Adrenal gland (tissue), 12 donors: ENCODE measurements around the gene C10orf120. TPM values are rescaled to one million over a fixed set of nuclear protein-coding genes. Genes with fewer than 3 reads are reported as not detected.

Experiments
- DNase-seq, 7 donors: peaks; one replicate each; pipeline ENCODE4 v3.0.0-alpha.2; 2019 to 2020
- H3K27ac ChIP-seq, 5 donors: fragments of 200-600 bp; sonication (generic) in 4 of 5; 1 replicate in 3 of 5; 2 replicates in 2 of 5; pipeline versions ENCODE4 v1.5.1 to v1.8.0; 2016 to 2020; ENCODE audit warnings: mild to moderate bottlenecking in 1 of 5
- H3K27me3 ChIP-seq: fragments of 200-600 bp; 2 replicates; pipeline ENCODE4 v1.8.0; 2021
- H3K36me3 ChIP-seq, 2 donors: fragments of 200-600 bp; replicated peaks in 1 of 2; 1 replicate in 1 of 2; 2 replicates in 1 of 2; pipeline versions ENCODE4 v1.5.1 to v1.8.0; 2018 to 2022
- H3K4me1 ChIP-seq, 2 donors: fragments of 200-600 bp; replicated peaks in 1 of 2; 1 replicate in 1 of 2; 2 replicates in 1 of 2; pipeline versions ENCODE4 v1.5.1 to v1.8.0; 2018 to 2021
- H3K4me3 ChIP-seq, 4 donors: fragments of 200-600 bp; sonication (generic) in 3 of 4; one replicate each; pipeline ENCODE4 v1.5.1; 2016 to 2018
- H3K9me3 ChIP-seq, 3 donors: fragments of 200-600 bp; sonication (generic) in 1 of 3; replicated peaks in 1 of 3; 1 replicate in 2 of 3; 2 replicates in 1 of 3; pipeline versions ENCODE4 v1.5.1 to v1.8.0; 2016 to 2021
- POLR2A ChIP-seq, 2 donors: fragments of 450-650 bp; IDR thresholded peaks; one replicate each; pipeline ENCODE4 v1.6.1; 2017; ENCODE audit warnings: antibody characterized with exemption in 2 of 2, mild to moderate bottlenecking in 2 of 2, moderate library complexity in 1 of 2
- WGBS, 4 donors: extraction: QIAGEN DNeasy Blood & Tissue Kit in 2 of 4; methylation state at CpG; one replicate each; pipeline versions ENCODE4 v1.1.5 to v1.1.7; 2013 to 2017; 5-methylcytosine and 5-hydroxymethylcytosine counted together
- intact Hi-C, 2 donors: fragments of 100-400 bp; cut with DNase I; formaldehyde crosslinking; loops; one replicate each; pipeline versions ENCODE4 v1.14.1 to v1.15.0; 2022 to 2023
- polyA plus RNA-seq, 3 donors: library from polyadenylated mRNA; stranded (reverse); fragments of 200-250 nt in 2 of 3; fragments of 350-450 nt in 1 of 3; fragmentation: Illumina TruSeq in 1 of 3; extraction: RNeasy Lipid Tissue Mini Kit (QIAGEN cat#74804) in 1 of 3; gene quantifications; one replicate each; pipeline ENCODE4 v1.2.3, GENCODE V29; 2013 to 2014
- total RNA-seq, 9 donors: library from RNA; depleted of rRNA in 4 of 9; stranded (reverse); fragments of >200 nt in 4 of 9; fragments of 120-200 nt in 1 of 9; fragmentation: NEBNext Ultra II Directional in 1 of 9; extraction: Animal tissue kit (Norgen Biotek cat#: 25700) in 1 of 9; gene quantifications; one replicate each; pipeline versions ENCODE4 v1.1.0 to v1.2.4, GENCODE V29; 2013 to 2023
- TF ChIP-seq, protein P1 (sequence below), 6 experiments: fragments of 450-650 bp in 4 of 6; fragments of 200-600 bp in 2 of 6; sonication (generic) in 1 of 6; IDR thresholded peaks; 1 replicate in 5 of 6; 2 replicates in 1 of 6; pipeline versions ENCODE4 v1.5.1 to v1.8.0; 2016 to 2021; ENCODE audit warnings: antibody characterized with exemption in 6 of 6, mild to moderate bottlenecking in 2 of 6, moderate library complexity in 1 of 6
- donor health status: healthy with polysubstance abuse.
- donor health status: Bipolar disorder and iron deficiency.
- donor health status: DM: yes; HTN: yes; CAD: no.
- donor health status: DM: no; HTN: no; CAD: no.
- donor health status: DM: no; HTN: no; CAD: no.
- donor health status: DM: yes; HTN: yes; CAD: no.

The C10orf120 gene
- total and polyA plus RNA-seq, 12 donors = not detected

DNA sequence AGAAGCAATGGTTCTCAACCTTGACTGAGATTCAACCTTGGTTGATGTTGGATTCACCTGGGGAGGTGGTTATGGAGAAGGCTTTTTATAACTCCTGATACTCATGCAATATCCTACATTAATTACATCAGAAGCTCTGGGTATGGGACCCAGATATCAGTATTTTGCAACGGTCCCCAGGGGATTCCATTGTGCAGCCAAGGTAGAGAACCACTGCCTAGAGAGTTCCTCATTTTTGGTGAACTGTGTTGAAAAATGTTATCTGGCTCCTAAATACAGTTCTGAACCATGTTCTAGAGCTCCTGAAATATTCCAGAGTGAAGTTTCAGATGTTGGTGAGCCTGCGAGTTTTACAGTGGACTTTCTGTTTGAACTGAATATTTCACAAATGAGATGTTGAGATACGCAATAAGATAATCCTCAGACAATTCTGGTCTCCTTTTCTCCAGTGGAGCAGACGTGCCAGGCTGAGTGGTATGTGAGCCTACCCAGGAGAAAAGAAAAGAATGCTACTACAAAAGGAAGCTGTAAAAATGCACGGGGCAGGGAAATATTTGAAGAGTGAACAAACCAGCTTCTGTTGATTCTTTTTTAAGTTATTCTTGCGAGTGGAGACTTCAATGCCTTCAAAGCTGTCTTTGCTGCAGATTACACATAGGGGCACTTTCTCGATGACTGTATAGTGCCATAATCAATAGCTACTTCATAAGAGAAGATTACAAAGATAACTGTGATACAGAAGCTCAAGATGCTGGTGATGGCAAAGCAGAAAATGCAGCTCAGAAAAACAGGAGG is 13.6 kb upstream of the C10orf120 start:
- Histone ChIP-seq H3K4me1 (no peaks in the 10 kb centered on the region), H3K9me3 (no peaks in the 10 kb centered on the region), H3K4me3 (no peak overlapping the region), H3K36me3 (no peaks in the 10 kb centered on the region), H3K27me3 (peaks cover 17% of the 10 kb centered on the region), H3K27ac (no peak overlapping the region)
- 62 to 69% (median 66%) methylated on average over 7 of the region's 7 CpGs for WGBS, 4 donors
- no peak for DNase-seq
- TF ChIP-seq, protein P1, sequence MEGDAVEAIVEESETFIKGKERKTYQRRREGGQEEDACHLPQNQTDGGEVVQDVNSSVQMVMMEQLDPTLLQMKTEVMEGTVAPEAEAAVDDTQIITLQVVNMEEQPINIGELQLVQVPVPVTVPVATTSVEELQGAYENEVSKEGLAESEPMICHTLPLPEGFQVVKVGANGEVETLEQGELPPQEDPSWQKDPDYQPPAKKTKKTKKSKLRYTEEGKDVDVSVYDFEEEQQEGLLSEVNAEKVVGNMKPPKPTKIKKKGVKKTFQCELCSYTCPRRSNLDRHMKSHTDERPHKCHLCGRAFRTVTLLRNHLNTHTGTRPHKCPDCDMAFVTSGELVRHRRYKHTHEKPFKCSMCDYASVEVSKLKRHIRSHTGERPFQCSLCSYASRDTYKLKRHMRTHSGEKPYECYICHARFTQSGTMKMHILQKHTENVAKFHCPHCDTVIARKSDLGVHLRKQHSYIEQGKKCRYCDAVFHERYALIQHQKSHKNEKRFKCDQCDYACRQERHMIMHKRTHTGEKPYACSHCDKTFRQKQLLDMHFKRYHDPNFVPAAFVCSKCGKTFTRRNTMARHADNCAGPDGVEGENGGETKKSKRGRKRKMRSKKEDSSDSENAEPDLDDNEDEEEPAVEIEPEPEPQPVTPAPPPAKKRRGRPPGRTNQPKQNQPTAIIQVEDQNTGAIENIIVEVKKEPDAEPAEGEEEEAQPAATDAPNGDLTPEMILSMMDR (IDR thresholded peaks at IDR 0.05) = no peak
- TF ChIP-seq POLR2A (IDR thresholded peaks at IDR 0.05) = no peak
- intact Hi-C loops = no loop called here

DNA sequence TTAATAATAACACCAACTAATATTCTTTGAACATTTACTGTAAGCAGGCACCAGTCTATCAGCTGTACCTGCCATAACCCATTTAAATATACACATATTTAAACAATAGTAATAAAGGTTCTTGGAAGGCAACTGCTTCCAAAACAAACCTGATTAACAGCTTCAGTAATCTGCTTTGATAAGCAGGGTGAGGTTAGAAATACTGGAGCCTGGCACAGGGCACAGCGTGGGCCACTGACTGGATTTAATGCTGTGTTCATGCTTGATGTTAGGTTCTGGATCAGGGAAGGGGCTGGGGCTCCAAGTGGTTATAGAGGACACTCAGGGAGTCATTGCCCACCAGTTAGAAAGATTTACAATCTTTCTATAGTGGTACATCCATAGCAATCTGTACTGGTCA is 10.9 kb upstream of the C10orf120 start:
- intact Hi-C loops = no loop called here
- H3K4me1 ChIP-seq = no peaks in the 10 kb centered on the region
- 75 to 100% (median 82%) methylated on average over 1 of the region's 1 CpG for WGBS, 4 donors
- peaks cover 17% of the 10 kb centered on the region for H3K27me3 ChIP-seq
- no peak overlapping the region for H3K4me3 ChIP-seq
- no peak for DNase-seq
- no peaks in the 10 kb centered on the region for H3K36me3 ChIP-seq
- H3K27ac ChIP-seq = no peak overlapping the region
- no peaks in the 10 kb centered on the region for H3K9me3 ChIP-seq
- TF ChIP-seq POLR2A (IDR thresholded peaks at IDR 0.05) = no peak
- TF ChIP-seq, protein P1 (IDR thresholded peaks at IDR 0.05) = no peak

DNA sequence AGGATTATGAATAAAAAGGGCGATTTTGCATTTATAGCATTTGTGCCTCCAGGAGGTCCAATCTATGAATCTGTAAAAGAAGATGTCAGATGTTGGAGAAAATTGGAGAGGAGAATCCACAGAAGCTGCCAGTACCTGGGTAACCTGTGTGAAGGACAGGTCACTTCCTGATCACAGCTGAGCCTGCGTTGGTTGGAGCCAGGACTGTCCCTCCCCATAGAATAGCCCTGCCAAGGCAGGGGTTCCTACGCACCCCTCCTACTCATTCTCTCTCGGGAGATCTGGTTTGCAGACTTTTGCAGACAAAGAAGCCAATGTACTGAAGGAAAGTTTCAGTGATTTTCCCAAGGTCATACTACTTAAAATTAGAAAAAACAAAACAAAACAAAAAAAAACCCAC is 10.3 kb upstream of the C10orf120 start:
- H3K27me3 ChIP-seq = peaks cover 12% of the 10 kb centered on the region
- H3K36me3 ChIP-seq = no peaks in the 10 kb centered on the region
- no peak for DNase-seq
- 38 to 46% (median 42%) methylated on average over 4 of the region's 4 CpGs for WGBS, 4 donors
- no peak overlapping the region for H3K4me3 ChIP-seq
- TF ChIP-seq, protein P1 (IDR thresholded peaks at IDR 0.05) = no peak
- TF ChIP-seq POLR2A (IDR thresholded peaks at IDR 0.05) = no peak
- no peaks in the 10 kb centered on the region for H3K9me3 ChIP-seq
- no peak overlapping the region for H3K27ac ChIP-seq
- H3K4me1 ChIP-seq = no peaks in the 10 kb centered on the region
- intact Hi-C loops = no loop called here

DNA sequence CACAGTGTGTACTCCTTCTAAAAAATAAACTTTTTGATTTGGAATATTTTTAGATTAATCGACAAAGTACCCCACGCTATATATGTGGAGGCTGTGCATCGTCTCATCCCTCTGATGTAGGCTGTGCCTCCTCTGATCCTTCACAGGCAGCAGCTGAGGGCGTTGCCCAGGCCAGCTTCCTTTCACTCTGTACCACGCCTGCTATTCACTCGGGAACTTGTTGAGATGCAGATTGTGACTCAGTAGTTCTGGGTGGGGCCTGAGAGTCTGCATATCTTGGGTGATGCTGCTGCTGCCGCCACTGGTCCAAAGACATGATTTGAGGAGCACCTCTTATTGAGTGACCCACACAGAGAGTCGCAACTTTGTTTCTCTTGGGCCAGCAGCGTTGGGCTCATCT is 7.9 kb upstream of the C10orf120 start:
- no peaks in the 10 kb centered on the region for H3K9me3 ChIP-seq
- H3K4me1 ChIP-seq = no peaks in the 10 kb centered on the region
- WGBS, 4 donors = 65 to 71% (median 68%) methylated on average over 7 to 9 of the region's 9 CpGs
- intact Hi-C loops = no loop called here
- no peak overlapping the region for H3K4me3 ChIP-seq
- DNase-seq = no peak
- no peaks in the 10 kb centered on the region for H3K27me3 ChIP-seq
- no peak overlapping the region for H3K27ac ChIP-seq
- no peaks in the 10 kb centered on the region for H3K36me3 ChIP-seq
- TF ChIP-seq, protein P1 (IDR thresholded peaks at IDR 0.05) = no peak
- TF ChIP-seq POLR2A (IDR thresholded peaks at IDR 0.05) = no peak
